ENCODE results near the gene P2RY14. TPM values are rescaled to one million over a fixed set of nuclear protein-coding genes. Genes with fewer than 3 reads are reported as not detected.

P2RY14 gene
- polyA plus RNA-seq, 1 donor (not counting 4 experiments of a cell fraction or from before 2014, with no cell fraction given) = not detected

GRCh38 chr3:151293127-151293526 lies 14.8 kb upstream of the P2RY14 start:
- Histone ChIP-seq H3K9me3 (ENCODE audit: control insufficient read depth, low read depth, low read length) (no peaks in the 10 kb centered on the region), H3K79me2 (ENCODE audit: control insufficient read depth, insufficient read depth, low read length) (peaks cover 4% of the 10 kb centered on the region), H2AFZ (ENCODE audit: control insufficient read depth, low read length) (no peak overlapping the region), H3K4me2 (ENCODE audit: control insufficient read depth, extremely low read depth, insufficient read depth, low read depth, low read length) (no peak overlapping the region), H3K27ac (ENCODE audit: control insufficient read depth, insufficient read depth, low read length) (no peak overlapping the region), H3K4me3 (ENCODE audit: control insufficient read depth in 2 of 3, extremely low read depth in 1 of 3, insufficient read depth in 2 of 3, low read depth in 1 of 3, low read length in 3 of 3) (no peak overlapping the region), H3K9ac (ENCODE audit: control insufficient read depth, extremely low read depth, insufficient read depth, low read length) (no peak overlapping the region), H4K20me1 (ENCODE audit: control insufficient read depth, extremely low read depth, insufficient read depth, low read length) (no peaks in the 10 kb centered on the region), H3K9me1 (ENCODE audit: control insufficient read depth, extremely low read depth, insufficient read depth, low read length) (no peaks in the 10 kb centered on the region), H3K27me3 (ENCODE audit: control insufficient read depth, extremely low read depth, insufficient read depth, low read length) (no peaks in the 10 kb centered on the region), H3K4me1 (ENCODE audit: control insufficient read depth, extremely low read depth, insufficient read depth, low read length) (no peaks in the 10 kb centered on the region), H3K36me3 (ENCODE audit: control insufficient read depth in 2 of 2, extremely low read depth in 1 of 2, insufficient read depth in 2 of 2, low read length in 2 of 2) (peaks cover 15 to 18% of the 10 kb centered on the region in 2 experiments)
- DNase-seq (ENCODE audit: low read depth, low spot score) (no peak), FAIRE-seq (peak; percentile 51)
- TF ChIP-seq EZH2 (IDR thresholded peaks at IDR 0.05; ENCODE audit: low read length) = no peak
- no peak for TF ChIP-seq CTCF (optimal IDR thresholded peaks at IDR 0.05 in 1 of 3, IDR thresholded peaks at IDR 0.05 in 1 of 3, conservative IDR thresholded peaks at IDR 0.05 in 1 of 3; ENCODE audit: extremely low read depth in 1 of 3, insufficient read depth in 2 of 3, low read length in 3 of 3)
- dilution Hi-C loops (cut with MboI; ENCODE audit: extremely low pct_ligation_motif_present, low sequenced_read_pairs) = no loop called here

GRCh38 chr3:151290673-151291072 lies 12.3 kb upstream of the P2RY14 start:
- Histone ChIP-seq H4K20me1 (ENCODE audit: control insufficient read depth, extremely low read depth, insufficient read depth, low read length) (no peaks in the 10 kb centered on the region), H3K27ac (ENCODE audit: control insufficient read depth, insufficient read depth, low read length) (no peak overlapping the region), H3K9me3 (ENCODE audit: control insufficient read depth, low read depth, low read length) (no peaks in the 10 kb centered on the region), H3K9me1 (ENCODE audit: control insufficient read depth, extremely low read depth, insufficient read depth, low read length) (no peaks in the 10 kb centered on the region), H3K27me3 (ENCODE audit: control insufficient read depth, extremely low read depth, insufficient read depth, low read length) (no peaks in the 10 kb centered on the region), H3K4me3 (ENCODE audit: control insufficient read depth in 2 of 3, extremely low read depth in 1 of 3, insufficient read depth in 2 of 3, low read depth in 1 of 3, low read length in 3 of 3) (no peak overlapping the region), H3K4me1 (ENCODE audit: control insufficient read depth, extremely low read depth, insufficient read depth, low read length) (no peaks in the 10 kb centered on the region), H2AFZ (ENCODE audit: control insufficient read depth, low read length) (no peak overlapping the region), H3K4me2 (ENCODE audit: control insufficient read depth, extremely low read depth, insufficient read depth, low read depth, low read length) (no peak overlapping the region), H3K36me3 (ENCODE audit: control insufficient read depth in 2 of 2, extremely low read depth in 1 of 2, insufficient read depth in 2 of 2, low read length in 2 of 2) (peaks cover 7 to 11% of the 10 kb centered on the region in 2 experiments), H3K79me2 (ENCODE audit: control insufficient read depth, insufficient read depth, low read length) (no peaks in the 10 kb centered on the region), H3K9ac (ENCODE audit: control insufficient read depth, extremely low read depth, insufficient read depth, low read length) (no peak overlapping the region)
- dilution Hi-C loops (cut with MboI; ENCODE audit: extremely low pct_ligation_motif_present, low sequenced_read_pairs) = no loop called here
- peak; percentile 46 for FAIRE-seq
- DNase-seq (ENCODE audit: low read depth, low spot score) = no peak
- TF ChIP-seq EZH2 (IDR thresholded peaks at IDR 0.05; ENCODE audit: low read length) (no peak), CTCF (optimal IDR thresholded peaks at IDR 0.05 in 1 of 3, IDR thresholded peaks at IDR 0.05 in 1 of 3, conservative IDR thresholded peaks at IDR 0.05 in 1 of 3; ENCODE audit: extremely low read depth in 1 of 3, insufficient read depth in 2 of 3, low read length in 3 of 3) (peak in 2 of 3 experiments; percentile 37 to 39)
